Mammary epithelial cell (primary cell): ENCODE results near the gene CTNNA1.

Source experiments
- EZH2 ChIP-seq: IDR thresholded peaks from 2 replicates; pipeline ENCODE4 v1.6.1; 2012; ENCODE audit warnings: low read length, inconsistent platforms, borderline replicate concordance
- TF ChIP-seq, protein P1 (sequence below), 2 donors: IDR thresholded peaks in 1 of 2; conservative IDR thresholded peaks in 1 of 2; 2 replicates each; pipeline ENCODE4 v1.5.1; 2011 to 2012; ENCODE audit warnings: inconsistent platforms in 2 of 2, low read length in 2 of 2, mild to moderate bottlenecking in 2 of 2, control low read depth in 1 of 2, low read depth in 1 of 2; ENCODE audit not compliant: insufficient read depth in 1 of 2; ENCODE audit errors: extremely low read depth in 1 of 2

DNA sequence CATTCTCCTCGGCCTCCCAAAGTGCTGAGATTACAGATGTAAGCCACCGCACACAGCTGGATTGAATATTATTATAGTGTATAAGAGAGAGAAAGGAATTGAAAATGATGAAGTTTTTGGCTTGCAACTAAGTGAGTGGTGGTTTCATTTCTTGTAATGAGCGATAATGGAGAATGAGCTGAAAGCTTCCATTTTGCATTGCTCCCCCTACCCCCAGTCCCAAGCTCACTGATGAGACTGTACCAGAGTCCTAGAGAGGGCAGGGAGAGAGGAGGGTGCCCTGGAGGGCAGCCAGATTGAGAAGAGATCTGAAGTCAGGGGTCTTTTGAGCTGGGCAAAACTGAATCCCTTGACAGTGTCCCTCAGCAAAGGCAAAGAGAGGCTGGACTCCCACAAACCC, 38.5 kb upstream of the CTNNA1 start:
- TF ChIP-seq, protein P1, sequence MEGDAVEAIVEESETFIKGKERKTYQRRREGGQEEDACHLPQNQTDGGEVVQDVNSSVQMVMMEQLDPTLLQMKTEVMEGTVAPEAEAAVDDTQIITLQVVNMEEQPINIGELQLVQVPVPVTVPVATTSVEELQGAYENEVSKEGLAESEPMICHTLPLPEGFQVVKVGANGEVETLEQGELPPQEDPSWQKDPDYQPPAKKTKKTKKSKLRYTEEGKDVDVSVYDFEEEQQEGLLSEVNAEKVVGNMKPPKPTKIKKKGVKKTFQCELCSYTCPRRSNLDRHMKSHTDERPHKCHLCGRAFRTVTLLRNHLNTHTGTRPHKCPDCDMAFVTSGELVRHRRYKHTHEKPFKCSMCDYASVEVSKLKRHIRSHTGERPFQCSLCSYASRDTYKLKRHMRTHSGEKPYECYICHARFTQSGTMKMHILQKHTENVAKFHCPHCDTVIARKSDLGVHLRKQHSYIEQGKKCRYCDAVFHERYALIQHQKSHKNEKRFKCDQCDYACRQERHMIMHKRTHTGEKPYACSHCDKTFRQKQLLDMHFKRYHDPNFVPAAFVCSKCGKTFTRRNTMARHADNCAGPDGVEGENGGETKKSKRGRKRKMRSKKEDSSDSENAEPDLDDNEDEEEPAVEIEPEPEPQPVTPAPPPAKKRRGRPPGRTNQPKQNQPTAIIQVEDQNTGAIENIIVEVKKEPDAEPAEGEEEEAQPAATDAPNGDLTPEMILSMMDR (conservative IDR thresholded peaks at IDR 0.05 in 1 of 2, IDR thresholded peaks at IDR 0.05 in 1 of 2; ENCODE audit: extremely low read depth in 1 of 2, insufficient read depth in 1 of 2, low read depth in 1 of 2, low read length in 2 of 2), result no peak
- TF ChIP-seq EZH2, result no peak
